Activated CD8-positive, alpha-beta memory T cell treated with anti-CD3 and anti-CD28 coated beads for 24 hours (primary cell): ENCODE results near the gene ATP6V0B.

ENCODE experiments used
- DNase-seq: peaks from one replicate; pipeline ENCODE4 v3.0.0-alpha.2; 2020

Gene ATP6V0B

DNA sequence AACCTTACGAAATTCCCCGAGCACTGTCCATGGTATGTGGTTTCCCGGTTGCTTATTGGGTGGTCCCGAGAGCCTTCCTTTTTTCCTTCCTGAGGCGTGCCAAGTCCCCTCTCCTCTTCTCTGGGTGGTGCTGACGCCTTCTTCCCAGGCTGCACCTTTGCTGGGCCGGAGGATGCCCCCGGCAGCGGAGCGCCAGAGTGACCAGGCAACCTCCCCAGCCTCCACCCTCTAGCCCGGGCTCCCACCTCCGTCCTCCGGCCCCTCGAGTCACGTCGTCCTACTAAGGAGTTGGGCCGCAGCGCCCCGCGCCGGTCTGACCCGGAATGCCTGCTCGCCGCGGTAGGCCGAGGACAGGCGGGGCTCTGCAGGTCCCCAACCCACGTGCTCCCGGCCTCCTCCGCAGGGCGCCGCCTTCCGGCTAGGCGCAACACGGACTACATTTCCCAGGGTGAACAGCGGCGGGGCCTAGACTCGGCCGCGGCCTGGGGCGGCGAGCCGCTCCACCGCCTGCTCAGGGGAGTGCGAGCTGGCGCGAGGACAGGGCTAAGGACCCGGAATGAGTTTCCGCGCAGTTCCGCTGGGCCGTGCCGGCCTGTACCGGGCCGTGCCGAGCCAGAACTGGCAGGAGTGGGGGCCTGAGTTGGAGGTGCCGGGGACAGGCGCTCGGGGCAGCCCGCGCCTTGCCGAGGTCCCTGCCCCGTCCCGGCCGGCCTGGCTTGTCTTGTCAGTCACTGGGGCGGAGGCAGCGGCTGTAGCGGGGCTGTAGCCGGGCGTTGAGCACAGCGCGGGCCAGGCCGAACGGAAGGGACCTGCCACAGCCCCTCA lies 28.3 kb upstream of the ATP6V0B start, which contains the start of gene IPO13:
Gene IPO13, plus strand, starts transcription at position 715 of the 825 bp plus-strand sequence. CDS start 651 bp downstream, outside the sequence.
- DNase-seq: peak; percentile 99

DNA sequence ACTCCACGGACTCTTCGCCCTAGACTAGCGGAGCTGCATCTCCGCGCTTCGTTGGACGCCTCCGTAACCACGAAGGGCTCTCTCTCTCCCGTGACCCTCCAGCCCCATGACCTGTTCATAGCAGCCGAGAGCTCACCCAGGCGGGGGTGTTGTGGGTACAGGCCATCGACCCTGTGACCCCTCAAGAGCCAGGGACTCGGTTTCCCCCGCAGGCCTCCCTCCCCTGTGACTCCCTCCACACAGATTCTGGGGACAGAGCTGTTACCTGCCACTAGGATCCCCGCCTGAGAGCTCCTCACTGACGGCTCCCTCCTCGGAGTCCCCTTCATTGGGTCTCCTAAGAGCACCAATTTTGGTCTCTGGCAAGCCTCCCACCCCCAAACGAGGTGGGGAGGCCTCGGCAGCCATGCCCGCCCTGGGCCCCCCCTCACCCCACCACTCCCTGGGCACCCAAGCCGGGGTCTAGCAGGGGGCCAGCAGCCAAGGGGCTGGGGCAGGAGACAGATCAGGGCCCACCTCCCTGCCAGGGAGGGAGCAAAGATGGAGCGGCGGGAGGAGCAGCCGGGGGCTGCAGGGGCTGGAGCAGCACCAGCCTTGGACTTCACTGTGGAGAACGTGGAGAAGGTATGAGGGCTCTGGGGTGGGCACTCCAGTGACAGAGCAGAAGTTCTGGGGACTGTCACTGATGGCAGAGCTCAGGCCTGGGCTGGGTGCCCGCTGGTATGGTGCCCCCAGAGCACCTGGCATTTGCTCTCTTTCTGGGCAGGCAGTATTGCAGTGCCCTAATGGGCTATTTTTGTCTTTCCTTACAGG lies 27.5 kb upstream of the ATP6V0B start:
- DNase-seq: no peak

DNA sequence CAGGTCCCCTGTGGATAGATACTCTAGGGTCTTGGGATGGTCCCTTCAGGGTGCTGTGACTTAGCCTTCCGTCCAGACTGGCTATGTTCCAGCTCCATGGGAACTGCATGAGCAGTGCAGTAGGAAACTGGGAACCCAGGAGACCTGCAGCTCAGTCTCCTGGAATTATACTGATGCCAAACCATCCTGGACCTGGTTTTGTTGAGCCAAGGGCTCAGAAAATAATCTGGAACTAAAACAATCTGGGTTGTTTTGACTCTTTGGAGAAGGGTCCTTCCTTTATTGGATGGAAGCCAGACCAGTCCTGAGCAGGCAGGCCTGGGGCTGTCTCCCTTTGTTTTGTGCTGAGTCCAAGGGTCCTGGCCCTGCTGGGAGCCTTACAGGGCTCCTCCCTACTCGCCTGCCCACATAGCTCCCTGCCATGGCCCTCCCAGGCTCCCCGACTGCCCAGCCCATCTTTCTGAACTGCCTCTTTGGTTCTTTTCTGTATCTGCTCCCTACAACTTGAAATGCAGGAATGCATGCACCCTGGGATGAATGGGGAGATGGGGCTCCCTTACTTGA lies 26.8 kb upstream of the ATP6V0B start:
- no peak for DNase-seq

DNA sequence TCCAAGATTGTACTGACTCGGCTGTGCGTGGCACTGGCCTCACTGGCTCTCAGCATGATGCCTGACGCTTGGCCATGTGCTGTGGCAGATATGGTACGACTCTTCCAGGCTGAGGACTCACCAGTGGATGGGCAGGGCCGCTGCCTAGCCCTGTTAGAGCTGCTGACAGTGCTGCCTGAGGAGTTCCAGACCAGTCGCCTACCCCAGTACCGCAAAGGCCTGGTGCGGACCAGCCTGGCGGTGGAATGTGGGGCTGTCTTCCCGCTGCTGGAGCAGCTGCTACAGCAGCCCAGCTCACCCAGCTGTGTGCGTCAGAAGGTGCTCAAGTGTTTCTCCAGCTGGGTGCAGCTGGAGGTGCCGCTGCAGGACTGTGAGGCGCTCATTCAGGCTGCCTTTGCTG lies 25.1 kb upstream of the ATP6V0B start:
- DNase-seq: no peak

DNA sequence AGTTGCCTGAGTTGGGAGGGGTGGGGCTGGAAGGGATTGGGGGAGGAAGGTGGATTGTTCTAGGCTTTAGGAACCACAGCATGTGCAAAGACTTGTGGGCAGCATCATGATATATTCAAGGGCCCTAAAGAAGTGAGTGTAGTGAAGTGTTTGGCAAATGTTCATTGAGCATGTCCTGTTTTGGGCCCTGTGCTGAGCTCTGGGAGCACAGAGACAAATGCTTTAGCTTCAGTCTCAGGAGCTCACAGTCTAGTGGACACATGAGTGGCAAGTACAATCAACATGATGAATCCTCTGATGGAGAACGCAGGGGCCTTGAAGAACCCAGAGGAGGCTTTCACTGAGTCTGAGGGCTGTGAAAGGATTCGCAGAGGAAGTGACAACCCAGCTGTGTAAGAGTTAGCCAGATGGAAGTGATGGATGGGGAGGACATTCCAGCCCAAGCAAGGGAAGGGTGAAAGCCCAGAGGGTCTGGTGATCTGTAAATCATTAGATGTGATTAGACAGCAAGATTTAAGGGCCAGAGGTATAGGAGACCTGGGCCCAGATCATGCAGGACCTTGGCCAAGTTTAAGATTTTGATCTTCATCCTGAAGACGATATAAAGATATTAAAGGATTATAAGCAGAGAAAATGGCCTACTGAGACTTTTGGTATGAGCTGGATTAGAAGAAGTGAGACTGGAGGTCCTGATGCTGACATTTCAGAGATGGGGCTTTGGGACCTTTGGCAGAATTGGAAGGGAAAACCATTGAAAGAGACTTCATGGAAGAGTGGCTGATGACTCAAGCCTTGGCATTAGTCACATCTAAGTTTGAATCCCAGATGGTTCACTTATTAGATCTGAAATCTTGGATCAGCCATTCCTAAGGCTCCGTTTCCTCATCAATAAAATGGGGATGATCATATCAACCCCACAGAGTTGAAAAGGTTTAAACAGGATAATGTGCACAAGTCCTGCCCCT lies 23.5 kb upstream of the ATP6V0B start:
- no peak for DNase-seq

DNA sequence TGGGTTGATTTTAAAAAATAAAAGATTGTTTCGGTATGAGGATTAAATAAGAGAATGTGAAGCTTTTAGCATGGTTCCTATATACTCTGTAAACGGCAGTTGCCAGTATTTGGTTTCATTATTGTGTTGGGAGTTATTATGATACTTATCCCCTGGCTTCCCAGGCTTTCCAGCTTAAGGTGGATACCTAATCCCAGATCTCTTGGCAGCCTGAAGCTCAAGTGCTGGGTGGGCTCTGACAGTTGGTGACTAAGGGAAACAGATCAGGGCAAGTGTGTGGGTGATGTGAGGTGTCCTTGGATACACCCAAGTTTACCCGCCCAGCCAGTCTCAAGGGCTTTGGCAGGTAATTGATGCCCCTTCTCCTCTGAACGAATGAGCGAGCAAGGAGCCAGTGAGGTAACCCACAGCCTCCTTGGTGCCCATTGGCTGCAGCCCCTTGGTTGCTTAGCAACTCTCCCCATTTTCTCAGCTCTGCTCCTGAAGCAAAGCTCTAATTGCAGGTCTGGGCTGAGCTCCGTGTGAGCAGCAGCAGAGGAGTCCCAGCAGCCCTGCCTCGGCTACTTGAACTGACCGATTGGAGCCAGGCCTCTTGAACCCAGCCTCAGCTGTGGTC lies 21.9 kb upstream of the ATP6V0B start:
- no peak for DNase-seq

DNA sequence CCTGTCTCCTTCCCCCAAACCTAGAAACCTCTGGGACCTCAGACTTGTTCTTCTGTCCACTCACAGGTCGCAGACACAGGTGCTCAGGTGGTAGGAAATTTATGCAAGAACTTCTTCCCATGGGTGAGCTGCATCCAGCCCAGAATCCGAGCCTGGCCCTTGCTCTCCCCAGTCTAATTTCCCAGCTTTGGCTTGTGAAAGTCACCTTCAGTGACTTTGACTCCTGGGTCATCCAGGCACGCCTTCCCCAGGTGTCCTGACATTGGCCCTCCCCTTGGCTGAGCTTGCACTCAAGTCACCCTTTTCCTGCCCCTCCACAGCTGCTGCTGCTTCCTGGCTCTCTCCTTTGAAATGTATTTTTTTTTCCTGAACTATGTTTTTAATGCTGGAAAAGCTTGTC lies 21.4 kb upstream of the ATP6V0B start:
- no peak for DNase-seq

DNA sequence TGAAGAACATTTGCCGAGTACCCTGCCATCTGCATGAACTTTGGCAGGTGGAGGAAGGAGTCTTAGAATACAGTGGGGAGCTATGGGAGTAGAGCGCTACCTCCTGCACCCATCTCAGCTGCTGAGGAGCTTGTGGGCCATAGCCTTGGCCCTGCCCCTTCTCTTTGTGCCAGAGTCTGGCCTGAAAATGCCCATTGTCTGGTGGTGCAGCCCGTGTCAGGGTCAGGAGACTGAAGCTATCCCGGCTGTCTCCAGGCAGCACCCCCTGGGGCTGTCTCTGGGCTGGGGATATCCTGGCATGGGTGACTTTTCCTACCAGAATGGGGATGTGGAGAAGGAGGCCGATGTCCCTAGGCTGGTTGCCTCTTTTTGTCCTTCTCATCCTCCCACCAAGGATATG lies 20.7 kb upstream of the ATP6V0B start:
- no peak for DNase-seq

DNA sequence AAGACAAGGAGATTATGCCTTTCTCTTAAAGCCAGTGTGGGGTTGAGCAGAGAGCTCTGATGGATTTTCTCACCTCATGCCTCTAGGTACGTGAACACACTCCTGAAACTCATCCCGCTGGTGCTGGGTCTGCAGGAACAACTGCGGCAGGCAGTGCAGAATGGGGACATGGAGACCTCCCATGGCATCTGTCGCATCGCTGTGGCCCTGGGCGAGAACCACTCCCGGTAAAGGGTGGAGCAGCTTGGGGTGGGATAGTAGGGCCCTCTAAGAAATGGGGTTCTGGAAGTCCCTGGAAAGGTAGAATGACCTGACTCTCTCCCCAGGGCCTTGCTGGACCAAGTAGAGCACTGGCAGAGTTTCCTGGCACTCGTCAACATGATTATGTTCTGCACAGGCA lies 18.5 kb upstream of the ATP6V0B start:
- no peak for DNase-seq

DNA sequence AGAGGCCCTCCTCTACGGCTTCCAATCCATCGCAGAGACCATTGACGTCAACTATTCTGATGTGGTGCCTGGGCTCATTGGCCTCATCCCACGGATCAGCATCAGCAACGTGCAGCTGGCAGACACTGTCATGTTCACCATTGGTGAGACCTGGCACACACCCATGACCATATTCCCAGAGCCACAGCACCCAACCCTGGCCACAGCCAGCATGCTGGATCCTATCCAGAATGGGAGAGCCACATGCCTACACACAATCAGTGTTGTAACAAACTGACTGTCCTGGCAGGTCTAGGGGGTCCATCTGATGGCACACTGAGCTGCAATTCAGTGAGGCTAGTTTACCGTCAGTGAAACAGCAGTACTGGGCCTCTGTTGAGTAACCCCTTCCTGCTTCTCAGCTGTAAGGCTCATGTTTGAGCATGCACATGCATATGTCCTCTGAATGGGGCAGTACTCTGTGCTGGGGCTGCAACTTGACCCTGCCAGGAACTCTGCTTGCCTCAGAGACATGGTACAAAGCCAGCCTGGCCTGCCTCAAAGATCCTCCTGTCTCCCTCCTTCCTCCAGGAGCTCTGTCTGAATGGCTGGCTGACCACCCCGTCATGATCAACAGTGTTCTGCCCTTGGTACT lies 17.2 kb upstream of the ATP6V0B start:
- DNase-seq: no peak

DNA sequence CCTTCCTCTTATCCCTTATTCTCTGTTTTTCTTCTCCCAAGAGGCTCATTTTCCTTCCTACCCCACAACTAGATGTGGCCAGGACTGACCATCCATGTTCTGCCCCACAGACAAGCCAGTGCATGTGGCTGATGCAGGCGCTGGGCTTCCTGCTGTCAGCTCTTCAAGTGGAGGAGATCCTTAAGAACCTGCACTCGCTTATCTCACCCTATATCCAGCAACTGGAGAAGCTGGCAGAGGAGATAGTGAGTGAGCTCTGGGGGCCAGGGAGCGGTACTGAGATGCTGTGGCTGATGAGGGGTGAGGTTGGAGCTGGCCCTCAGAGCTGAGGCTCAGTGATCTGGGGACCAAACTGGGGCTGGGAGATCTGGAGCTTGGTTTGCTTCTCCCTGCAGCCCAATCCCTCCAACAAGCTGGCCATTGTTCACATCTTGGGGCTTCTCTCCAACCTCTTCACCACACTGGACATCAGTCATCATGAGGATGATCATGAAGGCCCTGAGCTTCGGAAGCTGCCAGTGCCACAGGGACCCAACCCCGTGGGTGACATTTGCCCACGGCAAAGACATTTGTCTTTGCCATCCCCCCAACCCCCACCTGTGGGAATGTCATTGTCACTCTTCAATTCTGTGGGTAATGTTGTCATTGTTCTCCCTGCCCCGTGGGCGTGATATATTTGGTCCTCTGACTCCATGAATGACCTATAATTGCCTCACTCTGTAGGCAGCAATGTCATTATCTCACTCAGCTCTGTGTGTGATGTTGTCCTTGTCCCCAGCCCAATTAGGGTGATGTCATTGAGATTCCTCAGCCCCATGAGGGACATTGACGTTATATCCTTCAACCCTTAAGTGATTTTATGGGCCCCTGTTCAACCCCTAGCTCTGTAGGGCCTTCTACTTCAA lies 16.2 kb upstream of the ATP6V0B start:
- no peak for DNase-seq

DNA sequence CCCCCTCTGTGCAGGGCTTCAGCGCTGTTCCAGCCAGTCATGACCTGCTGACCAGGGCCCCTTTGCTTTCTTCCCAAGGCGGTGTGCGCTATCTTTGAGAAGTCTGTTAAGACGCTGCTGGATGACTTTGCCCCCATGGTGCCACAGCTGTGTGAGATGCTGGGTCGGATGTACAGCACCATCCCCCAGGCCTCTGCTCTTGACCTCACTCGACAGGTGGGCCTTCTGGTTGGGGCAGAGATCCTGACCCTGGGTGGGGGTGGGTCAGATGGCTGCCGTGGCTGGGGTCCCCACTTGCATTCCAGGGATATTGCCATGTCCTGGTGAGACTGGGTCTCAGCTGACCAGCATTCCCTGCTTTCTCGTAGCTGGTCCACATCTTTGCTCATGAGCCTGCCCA lies 14.0 kb upstream of the ATP6V0B start:
- no peak for DNase-seq

DNA sequence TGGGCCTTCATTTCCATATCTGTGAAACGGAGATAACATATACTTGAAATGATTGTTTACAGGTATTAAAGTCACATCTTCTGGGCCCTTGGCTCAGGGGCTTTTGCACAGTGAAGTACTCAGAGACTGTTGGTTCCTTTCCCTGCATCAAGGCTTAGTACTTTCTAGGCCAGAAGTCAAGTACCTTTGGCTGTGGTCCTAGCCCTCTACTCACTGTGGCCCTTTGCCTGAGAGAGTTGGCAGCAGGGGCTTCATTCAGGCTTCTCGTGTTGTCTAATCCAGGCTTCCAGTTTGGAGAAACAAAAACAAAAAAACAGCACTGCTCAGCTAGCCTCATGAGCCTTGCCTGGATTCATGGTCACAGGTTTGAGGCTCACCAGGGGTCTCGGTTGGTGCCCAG lies 13.1 kb upstream of the ATP6V0B start:
- no peak for DNase-seq

DNA sequence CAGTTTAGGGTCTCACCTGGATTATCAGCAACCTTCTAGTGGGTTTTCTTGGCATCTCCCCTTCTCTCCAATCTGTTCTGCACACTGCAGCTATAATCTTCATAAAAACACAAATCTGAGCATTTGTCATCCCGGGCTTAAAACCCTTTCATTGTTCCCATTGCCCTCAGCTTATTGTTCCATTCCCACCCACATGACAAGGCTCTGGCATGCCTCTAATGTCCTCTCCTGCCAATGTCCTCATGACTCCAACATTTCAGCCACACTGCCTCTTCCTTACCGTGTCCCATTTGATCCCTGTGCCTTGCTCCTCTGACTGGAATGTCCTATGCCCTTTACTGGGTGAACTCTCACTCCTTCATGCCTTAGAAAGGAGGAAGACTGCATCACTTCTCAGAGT lies 12.4 kb upstream of the ATP6V0B start:
- DNase-seq: no peak

DNA sequence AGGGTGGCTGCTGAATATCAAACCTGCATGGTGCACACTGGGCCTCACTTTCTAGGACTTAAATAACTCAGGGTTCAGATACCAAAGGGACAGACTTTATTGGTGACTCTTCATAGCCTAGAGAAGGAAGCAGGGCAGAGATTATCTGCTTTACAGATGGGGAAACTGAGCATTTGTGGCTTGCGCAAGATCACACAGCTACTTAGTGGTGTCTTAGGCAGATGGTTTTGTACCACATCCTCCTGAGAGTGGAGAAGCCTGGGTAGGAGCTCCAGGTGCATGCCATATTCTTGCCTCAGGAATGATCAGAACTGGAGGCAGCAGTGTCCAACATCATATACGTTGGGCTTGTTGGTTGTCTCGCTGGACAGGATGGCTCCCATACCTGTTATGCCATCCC lies 11.8 kb upstream of the ATP6V0B start:
- DNase-seq: no peak

DNA sequence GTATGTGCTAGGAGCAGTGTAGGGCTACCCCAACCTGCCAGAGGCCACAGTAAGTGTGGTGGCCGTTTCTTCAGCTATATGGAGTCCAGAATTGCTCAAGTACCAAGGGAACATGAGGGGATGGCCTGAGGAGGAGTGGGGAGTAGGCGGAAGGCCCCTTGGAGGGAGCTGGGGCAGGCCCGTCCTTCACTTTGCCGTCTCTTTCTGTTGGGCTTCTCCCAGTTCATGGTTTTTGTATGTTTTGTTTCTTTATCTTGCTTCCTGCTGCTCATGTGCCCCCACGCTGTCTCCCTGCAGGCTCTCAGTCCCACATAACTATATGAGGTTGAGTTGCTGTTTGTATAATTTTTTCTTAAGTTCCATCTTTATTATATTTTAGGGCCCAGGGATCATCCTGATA lies 10.9 kb upstream of the ATP6V0B start:
- DNase-seq: no peak

DNA sequence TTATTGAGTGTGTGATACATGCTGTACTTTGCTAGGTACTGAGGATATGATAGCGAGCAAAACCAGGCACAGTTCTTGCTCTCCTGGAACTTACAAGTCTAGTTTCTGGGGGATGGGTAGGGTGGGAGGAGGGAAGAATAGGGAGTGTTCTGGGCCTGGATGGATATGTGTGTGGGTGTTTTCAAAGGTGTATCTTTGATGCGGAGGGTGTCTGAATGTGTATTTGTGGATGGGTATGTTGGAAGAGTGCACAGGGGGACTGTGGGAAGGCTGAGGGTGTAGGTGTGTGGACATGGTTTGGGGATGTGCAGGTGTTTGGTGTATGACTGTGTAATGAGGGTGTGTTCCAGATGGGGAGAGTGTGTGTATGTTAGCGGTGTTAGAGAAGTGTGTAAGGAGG lies 9.4 kb upstream of the ATP6V0B start:
- DNase-seq: no peak

DNA sequence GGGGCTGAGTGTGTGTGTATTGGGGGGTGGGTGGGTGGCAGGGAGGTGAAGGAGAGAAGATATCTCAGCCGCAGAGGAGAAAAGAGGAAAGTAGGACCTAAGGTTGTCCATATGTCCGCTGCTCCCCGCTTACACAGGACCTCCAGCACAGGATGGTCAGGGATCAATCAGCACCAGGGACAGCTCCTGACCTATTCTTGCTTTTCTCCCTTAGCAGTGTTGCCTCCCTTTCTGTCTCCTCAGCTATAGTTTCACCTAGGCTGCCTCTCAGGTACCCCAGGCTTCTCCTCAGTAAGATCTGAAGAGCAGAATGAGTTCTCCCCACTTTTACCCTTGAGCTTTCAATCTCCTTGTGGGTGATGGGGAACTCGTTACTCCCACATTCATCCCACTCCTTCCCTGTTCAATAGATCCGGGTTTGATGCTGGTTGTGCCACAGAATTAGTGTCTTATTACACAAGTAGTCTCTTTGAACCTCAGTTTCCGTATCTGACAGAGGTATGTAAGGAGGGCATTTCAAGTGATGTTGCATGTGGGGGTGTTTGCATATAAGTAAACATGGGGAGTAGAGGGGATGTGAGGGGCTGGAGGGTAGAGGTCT lies 6.3 kb upstream of the ATP6V0B start:
- DNase-seq: no peak

DNA sequence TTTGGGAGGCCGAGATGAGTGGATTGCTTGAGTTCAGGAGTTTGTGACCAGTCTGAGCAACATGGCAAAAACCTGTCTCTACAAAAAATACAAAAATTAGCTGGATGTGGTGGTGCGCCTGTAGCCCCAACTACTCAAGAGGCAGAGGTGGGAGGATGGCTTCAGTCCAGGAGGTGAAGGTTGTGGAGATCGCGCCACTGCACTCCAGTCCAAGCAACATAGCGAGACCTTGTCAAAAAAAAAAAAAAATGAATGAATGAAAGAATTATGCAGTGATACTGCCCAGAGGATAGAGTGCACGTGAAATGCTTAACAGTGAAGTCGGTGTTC lies 5.4 kb upstream of the ATP6V0B start:
- no peak for DNase-seq

DNA sequence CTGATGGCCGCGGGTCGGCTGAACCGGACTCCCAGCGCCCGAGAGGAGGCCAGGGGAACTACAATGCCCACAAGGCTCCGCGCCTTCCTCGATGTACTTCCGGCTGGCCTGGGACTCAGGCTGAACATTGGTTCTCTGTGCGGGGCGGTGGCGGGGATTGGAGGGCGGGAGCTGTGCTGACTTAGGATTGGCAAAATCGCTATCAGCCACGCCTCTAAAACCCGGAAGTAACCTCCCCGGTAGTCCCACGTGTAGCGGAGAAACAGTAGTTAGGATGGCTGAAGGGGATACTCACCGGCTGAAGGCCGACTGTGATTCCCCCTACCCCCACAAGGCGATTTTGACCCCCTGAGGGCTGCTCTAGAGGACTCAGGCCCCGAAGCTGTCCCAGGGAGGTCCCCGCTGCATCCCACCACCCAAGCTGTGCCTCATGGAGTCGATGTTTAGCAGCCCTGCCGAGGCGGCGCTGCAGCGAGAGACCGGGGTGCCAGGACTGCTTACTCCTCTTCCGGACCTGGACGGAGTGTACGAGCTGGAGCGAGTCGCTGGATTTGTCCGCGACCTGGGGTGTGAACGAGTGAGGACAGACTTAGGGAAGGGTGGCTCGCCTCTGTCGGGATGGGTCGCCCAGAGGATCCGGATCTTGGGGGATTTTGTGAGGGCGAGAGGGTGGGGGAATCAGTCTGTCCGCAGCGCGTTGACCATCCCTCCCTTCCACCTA lies 4.9 kb upstream of the ATP6V0B start, which contains the start of gene DPH2:
Gene DPH2, plus strand, starts transcription at position 265 of the 721 bp plus-strand sequence. Its CDS starts 166 bp downstream, at position 431.
- peak; percentile 95 for DNase-seq
